Spleen (tissue), 11 donors: ENCODE measurements around the gene SELENOM. TPM values are rescaled to one million over a fixed set of nuclear protein-coding genes. Genes with fewer than 3 reads are reported as not detected.
A peak's percentile ranks its signal among the peaks of the same experiment; 100 is the strongest.

Experiments used
- DNase-seq: peaks from one replicate; pipeline ENCODE4 v3.0.0-alpha.2; 2020
- H3K27ac ChIP-seq, 8 donors: fragments of 200-600 bp; sonication (generic) in 7 of 8; 1 replicate in 4 of 8; 2 replicates in 4 of 8; pipeline versions ENCODE4 v1.5.0 to v1.8.0; 2016 to 2021; ENCODE audit warnings: inconsistent platforms in 4 of 8, mild to moderate bottlenecking in 4 of 8, moderate library complexity in 1 of 8
- H3K27me3 ChIP-seq, 7 donors: fragments of 200-600 bp; sonication (generic) in 6 of 7; replicated peaks in 1 of 7; 1 replicate in 4 of 7; 2 replicates in 3 of 7; pipeline versions ENCODE4 v1.5.0 to v1.8.0; 2016 to 2021; ENCODE audit warnings: inconsistent platforms in 3 of 7, mild to moderate bottlenecking in 1 of 7
- H3K36me3 ChIP-seq, 6 donors: fragments of 200-600 bp; sonication (generic) in 5 of 6; 1 replicate in 4 of 6; 2 replicates in 2 of 6; pipeline versions ENCODE4 v1.5.0 to v1.8.0; 2016 to 2021; ENCODE audit warnings: inconsistent platforms in 2 of 6
- H3K4me1 ChIP-seq, 6 donors: fragments of 200-600 bp; sonication (generic) in 5 of 6; 1 replicate in 3 of 6; 2 replicates in 3 of 6; pipeline versions ENCODE4 v1.5.0 to v1.8.0; 2016 to 2021; ENCODE audit warnings: inconsistent platforms in 3 of 6
- H3K4me3 ChIP-seq, 8 donors: fragments of 200-600 bp; sonication (generic) in 7 of 8; 1 replicate in 4 of 8; 2 replicates in 4 of 8; pipeline versions ENCODE4 v1.5.0 to v1.8.0; 2016 to 2021; ENCODE audit warnings: inconsistent platforms in 4 of 8, mild to moderate bottlenecking in 4 of 8, moderate library complexity in 2 of 8
- H3K9me3 ChIP-seq, 8 donors: fragments of 200-600 bp; sonication (generic) in 7 of 8; 1 replicate in 4 of 8; 2 replicates in 4 of 8; pipeline versions ENCODE4 v1.5.0 to v1.8.0; 2016 to 2021; ENCODE audit warnings: inconsistent platforms in 4 of 8
- POLR2A ChIP-seq, 3 donors: fragments of 450-650 bp; IDR thresholded peaks; one replicate each; pipeline ENCODE4 v1.5.1; 2017; ENCODE audit warnings: antibody characterized with exemption in 3 of 3, mild to moderate bottlenecking in 1 of 3
- POLR2AphosphoS5 ChIP-seq, 3 donors: sonication (generic); formaldehyde crosslinking; IDR thresholded peaks; one replicate each; pipeline ENCODE4 v1.5.1; 2017; ENCODE audit warnings: antibody characterized with exemption in 3 of 3
- WGBS, 5 donors: extraction: QIAGEN DNeasy Blood & Tissue Kit in 3 of 5; methylation state at CpG; one replicate each; pipeline versions ENCODE4 v1.1.5 to v1.1.7; 2013 to 2018; 5-methylcytosine and 5-hydroxymethylcytosine counted together
- intact Hi-C: fragments of 100-400 bp; cut with DNase I; formaldehyde crosslinking; loops from one replicate; pipeline ENCODE4 v1.15.0; 2023; ENCODE audit warnings: low total_unique reads
- polyA plus RNA-seq, 3 donors: library from polyadenylated mRNA; stranded (reverse); fragments of 200-250 nt; gene quantifications; one replicate each; pipeline ENCODE4 v1.2.1, GENCODE V29; 2013
- total RNA-seq, 7 donors: library from RNA; depleted of rRNA in 3 of 7; stranded (reverse); fragments of >200 nt in 3 of 7; fragmentation: NEBNext Ultra II Directional in 4 of 7; extraction: Animal tissue kit (Norgen Biotek cat#: 25700) in 4 of 7; gene quantifications; one replicate each; pipeline versions ENCODE4 v1.1.0 to v1.2.1, GENCODE V29; 2016 to 2021
- TF ChIP-seq, protein P1 (sequence below), 11 experiments: fragments of 200-600 bp in 7 of 11; fragments of 450-650 bp in 4 of 11; sonication (generic) in 4 of 11; IDR thresholded peaks in 8 of 11; conservative IDR thresholded peaks in 3 of 11; 1 replicate in 7 of 11; 2 replicates in 4 of 11; pipeline versions ENCODE4 v1.4.0 to v1.8.0; 2016 to 2021; ENCODE audit warnings: antibody characterized with exemption in 11 of 11, inconsistent platforms in 4 of 11, mild to moderate bottlenecking in 1 of 11
- donor health status: healthy with polysubstance abuse.
- donor health status: DM: no; HTN: no; CAD: no; lungs with moderate emphysema.
- donor health status: DM: no; HTN: no; CAD: no.
- donor health status: Bipolar disorder and iron deficiency.
- donor health status: healthy.
- donor health status: DM: no; HTN: no; CAD: no.
- donor health status: DM: yes; HTN: yes; CAD: no.

SELENOM gene
- total and polyA plus RNA-seq, 10 donors = 47.0 to 151 (median 70.3) TPM

DNA sequence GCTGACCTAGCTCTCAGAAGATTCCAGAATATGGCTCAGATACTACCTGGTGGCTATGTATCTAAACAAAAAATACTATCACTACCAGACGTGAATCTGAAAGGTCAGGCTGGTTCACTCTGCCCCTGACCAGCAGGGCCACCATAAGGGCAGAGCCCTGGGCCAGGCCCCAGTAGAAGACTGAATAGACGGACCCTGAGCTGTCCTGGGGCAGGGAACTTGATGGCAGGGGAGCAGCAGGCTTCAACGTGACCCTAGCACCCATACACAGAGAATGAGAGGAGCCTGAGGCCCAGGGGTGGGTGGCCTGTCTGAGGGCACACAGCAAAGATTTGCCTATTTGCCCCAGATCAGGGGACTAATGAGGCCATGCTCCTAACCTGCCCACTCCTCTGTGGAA lies 46.0 kb upstream of the SELENOM start:
- H3K36me3 ChIP-seq = no peaks in the 10 kb centered on the region
- H3K4me1 ChIP-seq = peaks cover 0 to 17% (median 5%) of the 10 kb centered on the region in 6 donors
- no peak for TF ChIP-seq POLR2A (IDR thresholded peaks at IDR 0.05)
- TF ChIP-seq, protein P1, sequence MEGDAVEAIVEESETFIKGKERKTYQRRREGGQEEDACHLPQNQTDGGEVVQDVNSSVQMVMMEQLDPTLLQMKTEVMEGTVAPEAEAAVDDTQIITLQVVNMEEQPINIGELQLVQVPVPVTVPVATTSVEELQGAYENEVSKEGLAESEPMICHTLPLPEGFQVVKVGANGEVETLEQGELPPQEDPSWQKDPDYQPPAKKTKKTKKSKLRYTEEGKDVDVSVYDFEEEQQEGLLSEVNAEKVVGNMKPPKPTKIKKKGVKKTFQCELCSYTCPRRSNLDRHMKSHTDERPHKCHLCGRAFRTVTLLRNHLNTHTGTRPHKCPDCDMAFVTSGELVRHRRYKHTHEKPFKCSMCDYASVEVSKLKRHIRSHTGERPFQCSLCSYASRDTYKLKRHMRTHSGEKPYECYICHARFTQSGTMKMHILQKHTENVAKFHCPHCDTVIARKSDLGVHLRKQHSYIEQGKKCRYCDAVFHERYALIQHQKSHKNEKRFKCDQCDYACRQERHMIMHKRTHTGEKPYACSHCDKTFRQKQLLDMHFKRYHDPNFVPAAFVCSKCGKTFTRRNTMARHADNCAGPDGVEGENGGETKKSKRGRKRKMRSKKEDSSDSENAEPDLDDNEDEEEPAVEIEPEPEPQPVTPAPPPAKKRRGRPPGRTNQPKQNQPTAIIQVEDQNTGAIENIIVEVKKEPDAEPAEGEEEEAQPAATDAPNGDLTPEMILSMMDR (IDR thresholded peaks at IDR 0.05 in 8 of 11, conservative IDR thresholded peaks at IDR 0.05 in 3 of 11) = no peak
- WGBS, 5 donors = 78 to 93% (median 80%) methylated on average over 3 of the region's 3 CpGs
- no peak overlapping the region for H3K4me3 ChIP-seq
- H3K9me3 ChIP-seq = no peaks in the 10 kb centered on the region
- H3K27ac ChIP-seq = no peak overlapping the region
- intact Hi-C loops = no loop called here
- H3K27me3 ChIP-seq = no peaks in the 10 kb centered on the region
- DNase-seq = no peak

DNA sequence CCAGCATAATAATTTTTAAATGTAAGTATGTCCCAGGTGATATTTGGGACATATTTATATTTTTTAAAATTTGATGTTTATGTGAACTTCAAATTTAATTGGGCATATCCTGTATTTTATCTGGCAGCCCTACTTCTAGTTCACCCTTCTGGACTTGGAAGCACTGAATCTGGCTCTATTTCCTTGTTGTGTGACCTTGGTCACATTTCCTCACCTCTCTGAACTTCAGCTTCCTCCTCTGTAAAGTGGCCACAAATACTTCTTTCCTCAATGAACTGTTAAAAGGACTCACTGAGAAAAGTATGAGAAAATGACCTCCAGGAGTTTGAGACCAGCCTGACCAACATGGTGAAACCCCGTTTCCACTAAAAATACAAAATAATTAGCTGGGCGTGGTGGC lies 44.5 kb upstream of the SELENOM start:
- no peak overlapping the region for H3K4me3 ChIP-seq
- no peak overlapping the region for H3K27ac ChIP-seq
- TF ChIP-seq POLR2AphosphoS5 (IDR thresholded peaks at IDR 0.05) (no peak), POLR2A (IDR thresholded peaks at IDR 0.05) (no peak)
- TF ChIP-seq, protein P1 (IDR thresholded peaks at IDR 0.05 in 8 of 11, conservative IDR thresholded peaks at IDR 0.05 in 3 of 11) = peak in 1 of 11 experiments; percentile 4
- peaks cover 0 to 17% (median 5%) of the 10 kb centered on the region in 6 donors for H3K4me1 ChIP-seq
- peaks cover 0 to 9% (median 0%) of the 10 kb centered on the region in 8 donors for H3K9me3 ChIP-seq
- H3K27me3 ChIP-seq = no peaks in the 10 kb centered on the region
- 65 to 96% (median 79%) methylated on average over 2 of the region's 2 CpGs for WGBS, 5 donors
- no peak for DNase-seq
- H3K36me3 ChIP-seq = no peaks in the 10 kb centered on the region
- intact Hi-C loops = no loop called here

DNA sequence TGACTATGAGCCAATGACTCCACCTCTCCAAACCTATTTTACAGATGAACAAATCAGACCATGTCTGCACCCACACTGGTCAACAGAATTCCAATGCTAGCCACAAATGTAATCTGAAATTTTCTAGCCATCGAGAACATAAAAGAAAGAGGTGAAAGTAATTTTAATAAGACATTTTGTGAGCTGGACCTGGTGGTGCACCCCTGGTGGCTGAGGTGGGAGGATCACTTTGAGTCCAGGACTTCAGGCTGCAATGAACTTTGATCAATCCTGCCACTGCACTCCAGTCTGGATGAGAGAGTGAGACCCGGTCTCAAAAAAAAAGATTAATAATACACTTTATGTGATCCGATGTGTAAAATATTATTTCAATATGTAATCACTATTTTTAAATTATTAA lies 43.2 kb upstream of the SELENOM start:
- intact Hi-C loops = no loop called here
- WGBS, 5 donors = 64 to 95% (median 87%) methylated on average over 3 of the region's 3 CpGs
- Histone ChIP-seq H3K27ac (no peak overlapping the region), H3K36me3 (no peaks in the 10 kb centered on the region), H3K27me3 (no peaks in the 10 kb centered on the region), H3K4me1 (peaks cover 0 to 17% (median 5%) of the 10 kb centered on the region in 6 donors), H3K9me3 (peaks cover 0 to 14% (median 0%) of the 10 kb centered on the region in 8 donors), H3K4me3 (no peak overlapping the region)
- no peak for DNase-seq
- TF ChIP-seq POLR2AphosphoS5 (IDR thresholded peaks at IDR 0.05) (no peak), POLR2A (IDR thresholded peaks at IDR 0.05) (no peak)
- TF ChIP-seq, protein P1 (IDR thresholded peaks at IDR 0.05 in 8 of 11, conservative IDR thresholded peaks at IDR 0.05 in 3 of 11) = no peak

DNA sequence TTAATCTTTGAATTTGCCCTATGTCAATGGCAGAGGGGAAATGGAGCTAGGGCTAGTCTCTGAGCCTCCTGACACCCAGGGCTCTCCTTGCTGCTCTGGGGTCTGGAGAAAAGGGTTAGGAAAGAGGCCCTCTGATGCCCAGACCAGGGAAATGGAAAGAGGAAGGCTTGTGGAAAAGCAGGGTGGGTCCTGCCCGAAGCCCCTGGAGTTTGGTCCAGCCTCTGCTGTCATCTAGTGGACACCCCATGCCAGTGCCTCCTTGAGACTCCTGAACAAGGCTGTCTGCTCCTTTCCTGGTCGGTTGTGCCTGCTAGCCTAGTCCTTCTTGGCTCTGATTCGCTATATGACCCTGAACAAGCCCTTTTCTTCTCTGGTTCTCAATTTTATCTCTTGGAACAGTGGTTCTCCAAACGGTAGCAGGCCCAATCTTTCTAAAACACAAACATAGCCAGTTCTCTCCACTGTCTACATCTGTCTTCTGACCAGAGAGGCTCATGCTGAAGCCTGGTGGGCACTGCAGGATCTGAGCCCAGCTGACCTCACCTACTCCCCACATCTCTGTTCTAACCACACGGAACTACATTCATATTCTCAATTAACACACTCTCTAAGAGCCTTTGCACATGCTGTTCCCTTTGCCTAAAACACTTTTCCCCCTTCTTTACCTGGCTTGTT lies 41.7 kb upstream of the SELENOM start:
- no peak overlapping the region for H3K4me3 ChIP-seq
- no peaks in the 10 kb centered on the region for H3K36me3 ChIP-seq
- DNase-seq = no peak
- 17 to 25% (median 18%) methylated on average over 5 of the region's 5 CpGs for WGBS, 5 donors
- no peak overlapping the region for H3K27ac ChIP-seq
- no peak for TF ChIP-seq POLR2A (IDR thresholded peaks at IDR 0.05)
- TF ChIP-seq POLR2AphosphoS5 (IDR thresholded peaks at IDR 0.05) = peak in 1 of 3 donors; percentile 13
- TF ChIP-seq, protein P1 (IDR thresholded peaks at IDR 0.05 in 8 of 11, conservative IDR thresholded peaks at IDR 0.05 in 3 of 11) = peak; percentile 55 to 80 (median 74)
- intact Hi-C loops = no loop called here
- peaks cover 0 to 19% (median 0%) of the 10 kb centered on the region in 8 donors for H3K9me3 ChIP-seq
- H3K4me1 ChIP-seq = peaks cover 0 to 17% (median 5%) of the 10 kb centered on the region in 6 donors
- H3K27me3 ChIP-seq = no peaks in the 10 kb centered on the region
